Adipocyte (in vitro differentiated cells): ENCODE results near the gene CALB2.
A peak's percentile ranks its signal among the peaks of the same experiment; 100 is the strongest.

Source experiments
- DNase-seq: peaks from one replicate; pipeline ENCODE4 v3.0.0-alpha.2; 2015; ENCODE audit warnings: low read depth
- H3K27me3 ChIP-seq: replicated peaks from 2 replicates; pipeline ENCODE4 v1.7.0; 2013; ENCODE audit warnings: mild to moderate bottlenecking, low read length, moderate library complexity; ENCODE audit not compliant: control insufficient read depth, insufficient read depth
- H3K36me3 ChIP-seq: 2 replicates; pipeline ENCODE4 v1.7.0; 2013; ENCODE audit warnings: low read length, mild to moderate bottlenecking, moderate library complexity; ENCODE audit not compliant: control insufficient read depth, insufficient read depth, severe bottlenecking
- H3K4me1 ChIP-seq: 2 replicates; pipeline ENCODE4 v1.7.0; 2013; ENCODE audit warnings: mild to moderate bottlenecking, low read length, moderate library complexity; ENCODE audit not compliant: control insufficient read depth, insufficient read depth
- H3K4me3 ChIP-seq: 2 replicates; pipeline ENCODE4 v1.7.0; 2013; ENCODE audit warnings: mild to moderate bottlenecking, low read length, moderate library complexity
- H3K9ac ChIP-seq: 2 replicates; pipeline ENCODE4 v1.7.0; 2013; ENCODE audit warnings: mild to moderate bottlenecking, low read length, moderate library complexity
- H3K9me3 ChIP-seq: 2 replicates; pipeline ENCODE4 v1.7.0; 2013; ENCODE audit warnings: mild to moderate bottlenecking, low read length, moderate library complexity; ENCODE audit not compliant: control insufficient read depth

Gene CALB2

GRCh38 chr16:71399801-71400563 lies 41.5 kb downstream of the CALB2 start:
- Histone ChIP-seq H3K36me3 (no peaks in the 10 kb centered on the region), H3K9ac (no peak overlapping the region), H3K4me1 (no peaks in the 10 kb centered on the region), H3K4me3 (no peak overlapping the region), H3K9me3 (peaks cover 16% of the 10 kb centered on the region), H3K27me3 (peaks cover 44% of the 10 kb centered on the region)
- no peak for DNase-seq

GRCh38 chr16:71402007-71402406 lies 43.5 kb downstream of the CALB2 start:
- H3K9ac ChIP-seq, result no peak overlapping the region
- peaks cover 45% of the 10 kb centered on the region for H3K27me3 ChIP-seq
- no peaks in the 10 kb centered on the region for H3K36me3 ChIP-seq
- no peak overlapping the region for H3K4me3 ChIP-seq
- H3K9me3 ChIP-seq, result peaks cover 20% of the 10 kb centered on the region
- no peak for DNase-seq
- no peaks in the 10 kb centered on the region for H3K4me1 ChIP-seq

- peaks cover 46% of the 10 kb centered on the region for H3K27me3 ChIP-seq
- no peak for DNase-seq
- no peaks in the 10 kb centered on the region for H3K36me3 ChIP-seq
- H3K9ac ChIP-seq, result no peak overlapping the region
- H3K4me3 ChIP-seq, result no peak overlapping the region
- H3K4me1 ChIP-seq, result no peaks in the 10 kb centered on the region
- peaks cover 20% of the 10 kb centered on the region for H3K9me3 ChIP-seq
These were observed 44.2 kb downstream of the CALB2 start for GRCh38 chr16:71402674-71403073.

GRCh38 chr16:71404364-71404763 lies 45.8 kb downstream of the CALB2 start:
- DNase-seq, result no peak
- peaks cover 48% of the 10 kb centered on the region for H3K27me3 ChIP-seq
- no peak overlapping the region for H3K4me3 ChIP-seq
- no peaks in the 10 kb centered on the region for H3K4me1 ChIP-seq
- no peaks in the 10 kb centered on the region for H3K36me3 ChIP-seq
- peaks cover 20% of the 10 kb centered on the region for H3K9me3 ChIP-seq
- no peak overlapping the region for H3K9ac ChIP-seq

GRCh38 chr16:71406316-71406715 lies 47.8 kb downstream of the CALB2 start:
- Histone ChIP-seq H3K27me3 (peaks cover 54% of the 10 kb centered on the region), H3K9ac (no peak overlapping the region), H3K36me3 (no peaks in the 10 kb centered on the region), H3K4me1 (no peaks in the 10 kb centered on the region), H3K4me3 (no peak overlapping the region), H3K9me3 (peaks cover 20% of the 10 kb centered on the region)
- no peak for DNase-seq

DNA sequence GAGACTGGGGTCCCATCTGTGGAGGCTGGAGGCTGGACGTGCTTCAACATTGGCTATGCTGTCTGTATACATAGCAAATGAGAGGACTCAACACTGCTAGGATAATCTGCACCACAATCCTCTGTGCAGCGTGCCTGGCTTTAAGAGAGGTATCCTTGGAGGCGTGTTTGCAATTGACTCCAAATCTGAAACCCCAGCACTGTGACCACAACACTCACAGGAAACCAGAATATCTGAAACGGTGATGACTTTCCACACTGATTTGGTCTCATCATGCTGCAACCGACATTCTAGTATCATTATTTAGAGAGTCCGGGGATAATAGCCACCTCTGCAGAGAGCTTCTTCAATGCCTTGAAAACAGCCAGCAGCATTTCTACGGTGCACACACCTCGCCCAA lies 48.2 kb downstream of the CALB2 start:
- Histone ChIP-seq H3K9me3 (peaks cover 20% of the 10 kb centered on the region), H3K4me1 (no peaks in the 10 kb centered on the region), H3K36me3 (no peaks in the 10 kb centered on the region), H3K9ac (no peak overlapping the region), H3K4me3 (no peak overlapping the region), H3K27me3 (peaks cover 55% of the 10 kb centered on the region)
- DNase-seq, result no peak

DNA sequence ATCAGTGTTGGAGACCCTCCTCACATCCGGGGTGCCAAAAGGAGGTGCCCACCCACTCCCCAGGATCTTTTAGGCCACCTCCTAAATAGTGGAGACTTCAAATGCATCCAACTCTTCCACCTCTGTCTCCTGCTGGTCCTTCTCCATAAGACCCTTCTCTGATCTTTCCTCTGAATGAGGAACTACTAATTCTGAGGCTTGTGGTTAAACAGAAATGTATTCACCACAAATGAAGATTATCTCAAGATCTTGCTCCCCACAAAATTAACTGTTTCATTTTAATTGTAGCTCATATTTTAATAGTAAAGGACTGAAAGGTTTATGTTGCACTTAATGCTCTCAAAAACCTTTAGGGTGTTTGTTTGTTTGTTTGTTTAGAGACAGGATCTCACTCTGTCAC lies 49.2 kb downstream of the CALB2 start:
- peaks cover 55% of the 10 kb centered on the region for H3K27me3 ChIP-seq
- no peak overlapping the region for H3K9ac ChIP-seq
- no peaks in the 10 kb centered on the region for H3K36me3 ChIP-seq
- peaks cover 20% of the 10 kb centered on the region for H3K9me3 ChIP-seq
- no peak for DNase-seq
- no peak overlapping the region for H3K4me3 ChIP-seq
- no peaks in the 10 kb centered on the region for H3K4me1 ChIP-seq

GRCh38 chr16:71408536-71408935 lies 50.0 kb downstream of the CALB2 start:
- no peak overlapping the region for H3K9ac ChIP-seq
- H3K27me3 ChIP-seq, result peaks cover 54% of the 10 kb centered on the region
- peaks cover 17% of the 10 kb centered on the region for H3K9me3 ChIP-seq
- H3K4me1 ChIP-seq, result no peaks in the 10 kb centered on the region
- DNase-seq, result no peak
- H3K36me3 ChIP-seq, result no peaks in the 10 kb centered on the region
- no peak overlapping the region for H3K4me3 ChIP-seq

DNA sequence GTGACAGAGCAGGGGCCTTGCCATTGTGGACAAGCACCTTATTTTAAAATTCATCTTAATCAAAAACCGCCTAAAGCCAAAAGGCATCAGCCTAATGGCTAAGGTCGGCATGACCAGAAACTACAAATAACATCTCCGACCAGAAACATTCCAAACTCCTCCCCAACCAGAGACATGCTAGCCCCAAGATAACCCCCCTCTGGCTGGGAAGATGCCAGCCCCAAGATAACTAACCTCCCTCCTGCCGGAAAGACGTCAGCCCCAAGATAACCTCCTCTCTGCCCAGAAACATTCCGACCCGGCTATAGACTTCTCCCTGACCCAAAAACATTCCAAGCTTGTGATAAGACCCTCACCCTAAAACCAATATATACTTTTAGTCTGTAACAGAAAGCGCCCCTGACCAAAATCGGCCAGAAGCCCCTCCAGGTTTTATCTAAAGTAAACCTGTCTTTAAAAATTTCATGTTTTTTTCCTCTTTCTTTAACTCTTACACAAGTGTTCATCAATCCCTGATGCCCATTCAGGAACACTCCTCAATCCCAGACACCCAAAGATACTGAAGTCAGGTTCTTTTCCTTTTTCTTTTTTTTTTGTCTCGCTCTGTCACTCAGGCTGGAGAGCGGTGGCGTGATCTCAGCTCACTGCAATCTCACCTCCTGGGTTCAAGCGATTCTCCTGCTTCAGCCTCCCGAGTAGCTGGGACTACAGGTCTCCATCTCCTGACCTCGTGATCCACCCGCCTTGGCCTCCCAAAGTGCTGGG lies 50.7 kb downstream of the CALB2 start:
- no peak for DNase-seq
- H3K4me1 ChIP-seq, result no peaks in the 10 kb centered on the region

DNA sequence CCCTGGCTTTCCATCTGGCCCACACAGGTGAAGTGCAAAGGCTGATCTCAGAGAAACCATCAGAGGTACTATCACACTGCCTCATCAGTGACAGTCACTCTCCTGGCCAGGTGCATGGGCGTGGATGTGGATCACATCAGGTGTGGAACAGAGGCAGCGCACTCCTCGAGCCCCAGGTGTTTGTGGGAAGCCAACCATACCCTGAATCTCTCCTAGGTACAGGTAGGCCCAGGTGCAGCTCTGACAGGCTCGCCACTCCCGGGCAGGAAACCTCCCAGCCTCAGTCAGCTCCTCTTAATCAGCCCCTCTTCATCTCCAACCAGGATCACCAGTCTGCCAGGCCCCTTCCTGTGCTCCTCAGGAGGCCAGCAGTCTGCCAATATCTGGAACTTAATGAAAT lies 51.6 kb downstream of the CALB2 start:
- H3K27me3 ChIP-seq, result peaks cover 60% of the 10 kb centered on the region
- no peak overlapping the region for H3K4me3 ChIP-seq
- no peaks in the 10 kb centered on the region for H3K36me3 ChIP-seq
- peaks cover 2% of the 10 kb centered on the region for H3K9me3 ChIP-seq
- no peaks in the 10 kb centered on the region for H3K4me1 ChIP-seq
- DNase-seq, result no peak
- no peak overlapping the region for H3K9ac ChIP-seq

More for the DNA sequence above, 50.7 kb downstream of the CALB2 start:
- Histone ChIP-seq H3K9ac (no peak overlapping the region), H3K36me3 (no peaks in the 10 kb centered on the region), H3K4me3 (no peak overlapping the region), H3K9me3 (peaks cover 10% of the 10 kb centered on the region), H3K27me3 (peaks cover 60% of the 10 kb centered on the region)

DNA sequence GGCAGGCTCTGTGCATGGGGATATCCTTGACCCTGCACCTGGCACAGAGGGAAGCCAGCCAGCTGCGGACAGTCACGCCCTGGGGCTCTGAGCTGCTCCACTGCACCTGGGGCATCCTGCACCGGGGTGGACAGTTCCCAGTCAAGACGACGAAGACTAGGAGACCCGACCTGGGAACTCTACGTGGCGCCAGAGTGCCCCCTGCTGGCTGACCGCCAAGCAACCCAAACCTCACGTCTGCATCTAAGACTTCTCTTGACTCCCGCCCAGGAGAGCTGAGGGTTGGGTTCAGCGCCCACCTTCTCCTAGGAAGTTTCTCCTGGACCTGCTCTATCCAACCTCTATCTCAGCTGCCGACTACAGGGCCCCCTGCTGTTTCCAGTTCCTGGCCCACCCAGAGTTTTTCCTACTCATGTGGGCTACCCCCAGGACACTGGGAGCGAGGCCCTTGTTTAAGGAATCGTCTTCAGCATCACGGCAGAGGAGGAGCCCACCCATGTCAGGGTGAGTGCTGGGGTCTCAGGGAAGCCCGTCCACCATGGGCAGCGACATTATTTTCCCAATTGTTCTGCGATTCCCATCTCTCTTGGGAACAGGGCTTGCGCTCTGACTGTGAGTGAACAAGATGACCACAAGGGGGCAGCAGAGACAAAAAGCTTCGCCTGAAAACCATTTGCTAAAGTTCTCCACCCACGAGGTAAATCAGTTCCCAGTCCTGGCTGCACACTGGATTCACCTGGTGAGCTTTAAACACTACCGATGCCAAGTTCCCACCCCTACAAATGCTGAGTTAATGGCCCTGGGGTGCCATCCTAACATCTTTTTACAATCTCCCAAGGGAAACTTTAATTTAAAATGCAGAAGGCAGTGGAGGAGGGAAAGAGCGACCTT lies 54.0 kb downstream of the CALB2 start:
- Histone ChIP-seq H3K27me3 (peaks cover 61% of the 10 kb centered on the region), H3K4me1 (no peaks in the 10 kb centered on the region), H3K4me3 (no peak overlapping the region), H3K36me3 (no peaks in the 10 kb centered on the region), H3K9me3 (peaks cover 3% of the 10 kb centered on the region), H3K9ac (no peak overlapping the region)
- peak; percentile 88 for DNase-seq
